ENCODE data around the gene RIPK4.

DNA sequence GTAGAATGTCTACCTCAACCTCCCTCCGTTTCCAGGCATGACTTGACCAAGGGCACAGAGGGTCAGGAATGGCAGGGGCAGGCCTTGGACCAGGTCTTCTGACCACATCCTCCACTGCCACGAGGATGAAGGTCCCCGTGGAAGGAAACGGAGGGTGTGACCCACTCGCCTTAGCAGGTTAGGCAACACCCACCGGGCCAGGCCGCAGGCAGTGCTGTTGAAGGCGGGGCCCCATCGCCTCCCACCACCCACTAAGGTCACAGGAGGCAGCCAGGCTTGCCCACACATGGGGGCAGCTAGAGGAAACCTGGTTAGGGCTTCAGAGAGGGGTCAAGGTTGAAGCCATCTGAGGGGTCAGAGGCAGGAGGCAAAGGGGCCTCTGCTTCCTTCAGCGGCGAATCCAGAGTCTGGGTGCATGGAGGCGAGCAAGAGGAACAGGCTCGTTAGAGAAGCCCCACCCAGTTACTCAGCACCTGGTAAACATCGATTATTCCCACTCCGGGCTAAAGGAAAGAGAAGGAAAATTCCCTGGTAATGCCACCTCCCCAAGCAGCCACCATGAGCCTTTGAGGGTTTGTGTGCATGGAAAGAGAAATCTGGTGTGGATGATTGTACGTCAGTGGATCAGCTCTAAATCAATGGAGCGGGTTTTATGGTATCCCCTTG lies 37.0 kb downstream of the RIPK4 start:
- no peak for TF ChIP-seq EZH2 (IDR thresholded peaks at IDR 0.05; ENCODE audit: insufficient read depth, poor library complexity, severe bottlenecking)
- TF ChIP-seq EZH2phosphoT487 (IDR thresholded peaks at IDR 0.05; ENCODE audit: insufficient read depth, low read depth), result no peak
